Measurements from ENCODE around the gene RTN1. TPM values are rescaled to one million over a fixed set of nuclear protein-coding genes. Genes with fewer than 3 reads are reported as not detected.

RTN1 gene
- total RNA-seq, 1 donor from 2014 or later = not detected

DNA sequence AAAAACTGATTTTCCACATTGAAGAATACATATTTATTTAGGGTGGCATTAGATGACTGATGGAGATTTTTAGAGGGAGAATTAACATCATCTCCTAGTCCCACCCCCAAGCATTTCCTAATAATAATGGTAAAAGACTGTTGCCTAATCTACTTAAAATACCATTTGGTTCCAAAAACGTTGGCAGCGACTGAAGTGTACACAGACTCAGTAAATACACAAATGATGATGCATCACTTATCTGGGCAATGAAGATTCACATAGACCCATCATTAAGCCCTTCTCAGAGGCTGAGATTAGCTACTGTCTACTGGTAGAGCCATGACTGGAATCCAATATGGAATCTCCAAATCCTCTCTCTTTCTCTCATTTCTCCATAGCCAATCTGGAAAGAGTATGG lies 18.2 kb downstream of the RTN1 start:
- intact Hi-C loops (cut with micrococcal nuclease) = no loop called here

DNA sequence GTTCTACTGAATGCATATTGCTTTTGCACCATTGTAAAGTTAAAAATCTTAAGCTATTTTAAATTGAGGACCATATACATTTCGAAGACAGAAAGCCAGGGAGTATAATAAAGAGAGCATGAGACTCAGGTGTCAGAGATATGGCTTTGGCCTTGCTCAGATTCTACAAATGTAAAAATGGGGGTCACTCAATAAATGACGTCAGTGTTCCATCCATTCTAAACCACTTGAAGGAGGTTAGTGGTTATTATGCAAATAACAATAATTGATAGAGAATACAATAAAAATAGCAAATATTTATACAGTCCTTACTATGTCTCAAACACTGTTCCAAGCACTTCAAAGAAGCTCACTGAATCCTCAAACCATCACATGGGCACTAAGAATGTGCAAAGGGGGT lies 20.1 kb downstream of the RTN1 start:
- intact Hi-C loops (cut with micrococcal nuclease) = no loop called here

DNA sequence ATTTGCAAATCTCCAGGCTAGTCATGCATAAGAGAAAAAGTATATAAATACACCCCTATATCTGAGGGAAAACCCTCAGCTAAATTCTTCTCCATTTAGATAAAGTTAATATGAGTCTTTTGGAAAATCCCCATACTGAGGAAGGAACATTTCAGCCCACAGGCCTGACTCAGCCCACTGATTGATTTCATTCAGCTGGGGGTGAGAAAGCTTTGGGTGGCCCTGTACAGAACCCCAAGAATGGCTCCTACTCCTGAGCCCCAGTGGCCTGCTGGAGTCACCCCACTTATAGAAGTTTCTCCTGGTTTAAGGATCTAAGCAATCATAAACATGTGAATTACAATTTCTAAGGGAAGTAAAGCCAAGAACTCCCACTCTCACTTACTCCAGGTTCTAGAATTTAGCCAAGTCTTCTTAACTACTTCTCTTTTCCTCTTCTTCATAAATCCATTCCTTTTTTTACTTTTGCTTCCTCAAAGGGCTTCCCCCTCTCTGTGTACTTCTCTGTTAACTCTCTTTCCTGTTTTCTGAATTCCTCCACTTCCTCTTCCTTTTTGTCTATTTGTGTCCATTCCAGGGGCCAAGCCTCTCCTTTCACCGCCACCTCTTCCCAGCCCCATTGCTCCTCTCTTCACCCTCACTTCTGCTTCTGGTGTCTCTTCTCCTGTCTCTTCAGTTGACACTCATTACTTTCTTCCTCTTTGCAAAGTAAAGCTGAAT lies 21.0 kb downstream of the RTN1 start:
- intact Hi-C loops (cut with micrococcal nuclease) = no loop called here

- intact Hi-C loops (cut with micrococcal nuclease) = no loop called here
Measured at GRCh38 chr14:59848671-59849070, 21.9 kb downstream of the RTN1 start.

DNA sequence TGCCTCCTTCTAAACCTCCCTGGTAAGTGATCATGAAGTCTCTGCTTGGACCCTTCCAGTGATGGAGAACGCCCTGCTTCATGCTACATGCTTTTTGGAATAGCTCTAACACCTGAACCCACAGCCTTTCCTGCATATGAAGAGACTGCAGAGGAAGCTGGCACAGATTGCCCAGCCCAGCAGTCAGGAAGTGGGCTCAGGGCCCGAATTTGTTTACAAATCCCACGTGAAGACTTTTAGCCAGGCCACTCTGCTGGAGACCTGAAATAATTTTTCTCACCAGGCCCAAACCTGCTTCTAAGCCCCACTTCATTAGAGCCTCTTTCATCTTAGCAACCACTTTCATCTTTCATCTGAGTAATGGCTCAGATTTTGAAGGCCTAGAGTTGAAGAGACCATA lies 22.9 kb downstream of the RTN1 start:
- intact Hi-C loops (cut with micrococcal nuclease) = no loop called here

DNA sequence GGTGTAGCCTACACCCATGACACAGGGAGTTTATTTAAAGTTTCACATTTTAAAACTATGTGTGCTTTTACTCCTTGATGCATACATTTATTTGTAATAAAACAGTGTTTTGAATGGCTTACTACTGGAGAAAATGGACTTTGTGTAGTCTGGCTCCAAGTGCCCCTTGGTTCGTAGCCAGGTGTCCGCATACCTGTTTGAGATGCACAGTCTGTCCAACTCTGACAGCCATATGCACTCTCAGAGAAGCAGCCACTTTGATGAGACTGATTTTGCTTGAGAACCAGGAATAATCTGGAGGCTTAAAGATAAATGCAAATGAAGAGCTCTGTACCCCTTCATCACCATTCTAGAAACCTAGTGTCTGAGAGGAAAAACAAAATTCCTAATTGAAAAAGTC lies 24.0 kb downstream of the RTN1 start:
- intact Hi-C loops (cut with micrococcal nuclease) = no loop called here

DNA sequence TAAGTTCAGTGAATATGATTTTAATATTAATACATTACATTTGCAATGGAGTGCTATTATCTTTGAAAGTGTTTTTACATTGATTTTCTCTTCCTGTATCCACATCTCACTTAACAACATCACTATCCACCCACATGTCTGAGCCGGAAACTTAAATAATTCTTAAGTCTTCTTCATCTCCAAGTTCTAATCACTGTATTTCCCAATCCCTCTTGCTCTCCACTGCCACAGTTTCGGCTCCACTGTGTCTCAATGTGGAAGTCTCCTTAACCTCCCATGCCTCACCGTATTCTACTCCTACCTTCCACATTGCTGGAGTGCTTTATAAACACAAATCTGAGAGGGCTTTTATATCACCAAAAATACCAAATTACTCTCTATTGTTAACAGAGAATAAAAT lies 25.3 kb downstream of the RTN1 start:
- intact Hi-C loops (cut with micrococcal nuclease) = no loop called here

- intact Hi-C loops (cut with micrococcal nuclease) = no loop called here
Measured at GRCh38 chr14:59844186-59844812, 26.3 kb downstream of the RTN1 start.

- intact Hi-C loops (cut with micrococcal nuclease) = no loop called here
Measured at GRCh38 chr14:59836116-59836515, 34.5 kb downstream of the RTN1 start.

GRCh38 chr14:59832653-59833294 lies 37.8 kb downstream of the RTN1 start:
- intact Hi-C loops (cut with micrococcal nuclease) = no loop called here

DNA sequence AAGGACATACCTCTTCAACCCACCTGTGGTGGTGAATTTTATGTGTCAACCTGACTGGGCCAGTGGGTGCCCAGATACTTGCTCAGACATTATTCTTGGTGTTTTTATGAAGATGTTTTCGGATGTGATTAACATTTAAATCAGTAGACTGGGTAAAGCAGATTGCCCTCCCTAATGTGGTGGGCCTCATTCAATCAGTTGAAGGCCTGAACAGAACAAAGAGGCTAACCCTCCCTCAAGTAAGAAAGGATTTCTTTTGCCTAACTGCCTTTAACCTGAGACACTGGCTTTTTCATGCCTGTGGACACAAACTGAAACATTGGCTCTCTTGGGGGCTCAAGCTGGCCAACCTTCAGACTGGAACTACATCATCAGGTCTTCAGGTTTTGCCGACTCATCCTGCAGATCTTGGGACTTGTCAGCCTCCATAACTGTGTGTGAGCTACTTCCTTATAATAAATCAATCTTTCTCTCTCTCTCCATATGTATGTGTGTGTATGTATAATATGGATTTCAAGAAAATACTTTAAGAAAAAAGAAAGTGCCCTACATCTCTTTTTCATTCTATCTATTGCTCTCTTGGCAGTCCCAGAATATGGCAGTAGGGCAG lies 39.4 kb downstream of the RTN1 start:
- intact Hi-C loops (cut with micrococcal nuclease) = no loop called here

GRCh38 chr14:59830338-59830734 lies 40.2 kb downstream of the RTN1 start:
- intact Hi-C loops (cut with micrococcal nuclease) = no loop called here

DNA sequence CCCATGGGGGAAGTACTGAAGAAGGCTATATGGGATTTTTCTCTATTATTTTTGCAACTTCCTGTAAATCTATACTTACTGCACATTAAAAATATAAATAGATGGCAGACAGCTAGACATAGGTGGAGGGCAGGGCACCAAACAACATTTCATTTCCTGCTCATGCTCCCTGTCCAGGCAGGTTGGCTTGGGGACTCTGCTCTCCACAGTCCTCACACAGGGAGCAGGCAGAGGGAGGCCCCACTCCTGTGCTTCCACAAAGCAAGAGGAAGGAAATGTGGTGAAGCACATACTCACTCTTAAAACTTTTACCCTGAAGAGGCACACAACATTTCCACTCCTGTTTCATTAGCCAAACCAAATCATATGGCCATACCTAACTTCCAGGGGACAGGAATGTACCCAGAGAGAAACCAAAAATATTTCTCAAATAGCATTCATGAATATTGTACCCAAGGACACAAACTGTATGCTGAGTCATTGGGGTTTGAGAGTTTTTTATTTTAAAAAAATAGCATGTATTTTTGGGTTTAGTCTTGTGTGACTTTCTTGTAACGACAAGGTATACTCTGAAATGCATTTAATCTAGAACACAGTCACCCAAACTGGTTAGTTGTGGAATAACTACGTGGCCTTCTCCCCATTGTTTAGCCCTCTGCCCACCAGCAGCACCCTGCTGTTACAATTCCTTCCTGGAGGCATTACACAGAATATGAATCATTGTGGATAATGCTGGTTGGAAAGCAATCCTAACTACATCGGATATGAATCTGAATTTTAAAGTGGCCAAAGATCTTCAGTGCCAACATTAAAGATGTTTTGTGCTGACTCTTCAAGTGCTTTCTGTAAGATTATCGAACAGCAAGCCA lies 40.9 kb downstream of the RTN1 start:
- intact Hi-C loops (cut with micrococcal nuclease) = no loop called here

GRCh38 chr14:59828276-59828675 lies 42.3 kb downstream of the RTN1 start:
- intact Hi-C loops (cut with micrococcal nuclease) = no loop called here

- intact Hi-C loops (cut with micrococcal nuclease) = no loop called here
Measured at GRCh38 chr14:59827401-59827800, 43.2 kb downstream of the RTN1 start.

GRCh38 chr14:59826150-59826549 lies 44.4 kb downstream of the RTN1 start:
- intact Hi-C loops (cut with micrococcal nuclease) = no loop called here

GRCh38 chr14:59823179-59823578 lies 47.4 kb downstream of the RTN1 start:
- intact Hi-C loops (cut with micrococcal nuclease) = no loop called here

DNA sequence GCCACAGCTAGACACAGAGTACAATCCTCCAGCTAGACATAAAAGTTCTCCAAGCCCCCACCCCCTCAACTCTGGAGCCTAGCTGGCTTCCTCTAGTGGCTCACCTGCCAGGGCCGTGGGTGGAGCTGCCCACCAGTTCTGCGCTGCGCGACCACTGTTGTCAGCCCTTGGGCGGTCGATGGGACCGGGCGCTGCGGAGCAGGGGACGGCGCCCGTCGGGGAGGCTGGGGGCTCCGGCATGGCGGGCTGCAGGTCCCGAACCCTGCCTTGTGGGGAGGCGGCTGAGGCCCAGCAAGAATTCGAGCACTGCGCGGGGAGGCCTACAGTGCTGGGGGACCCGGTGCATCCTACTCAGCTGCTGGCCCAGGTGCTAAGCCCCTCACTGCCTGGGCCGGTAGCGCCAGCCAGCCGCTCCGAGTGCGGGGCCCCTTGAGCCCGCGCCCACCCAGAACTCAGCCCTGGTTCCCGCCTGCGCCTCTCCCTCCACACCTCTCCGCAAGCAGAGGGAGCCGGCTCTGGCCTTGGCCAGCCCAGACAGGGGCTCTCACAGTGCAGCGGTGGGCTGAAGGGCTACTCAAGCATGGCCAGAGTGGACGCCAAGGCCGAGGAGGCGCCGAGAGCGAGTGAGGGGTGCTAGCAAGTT lies 51.0 kb downstream of the RTN1 start:
- intact Hi-C loops (cut with micrococcal nuclease) = no loop called here

DNA sequence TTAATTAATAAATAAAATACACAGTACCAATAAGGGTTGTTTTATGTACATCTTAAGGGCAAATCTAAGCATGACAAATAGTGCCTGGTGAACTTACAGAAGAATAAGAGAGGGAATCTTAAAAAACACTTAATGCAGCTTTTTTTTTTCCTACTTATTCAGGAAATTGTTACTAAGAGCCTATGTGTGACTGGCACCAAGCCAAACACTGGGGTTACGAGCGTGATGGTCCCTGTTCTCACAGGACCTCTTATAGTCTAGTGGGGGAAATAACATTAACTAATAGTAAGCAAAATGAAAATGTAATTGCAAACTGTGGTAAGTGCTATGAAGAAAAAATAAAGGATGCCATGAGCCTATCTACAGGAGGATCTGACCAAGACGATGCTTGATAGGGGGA lies 53.6 kb downstream of the RTN1 start:
- intact Hi-C loops (cut with micrococcal nuclease) = no loop called here

GRCh38 chr14:59814988-59815387 lies 55.6 kb downstream of the RTN1 start:
- intact Hi-C loops (cut with micrococcal nuclease) = no loop called here

DNA sequence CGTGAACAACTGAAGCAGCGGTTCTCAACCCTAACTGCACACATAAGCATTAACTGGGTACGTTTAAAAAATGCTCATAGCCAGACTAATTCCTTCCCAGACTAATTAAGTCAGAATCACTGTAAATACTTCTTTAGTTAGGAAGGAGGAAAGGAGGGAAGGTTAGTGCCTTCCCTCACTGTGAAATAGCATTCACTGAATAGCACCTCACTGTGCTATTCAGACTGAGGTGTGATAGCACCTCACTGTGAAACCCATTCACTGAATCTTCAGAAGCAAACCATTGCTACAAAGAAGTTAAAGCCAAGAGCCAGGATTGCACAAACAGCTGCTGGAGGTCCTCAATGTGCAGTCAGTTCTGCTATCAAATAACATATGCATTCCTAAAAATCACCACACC lies 58.8 kb downstream of the RTN1 start:
- intact Hi-C loops (cut with micrococcal nuclease) = no loop called here
